ENCODE results near the gene DLK1. TPM values are rescaled to one million over a fixed set of nuclear protein-coding genes. Genes with fewer than 3 reads are reported as not detected.

DLK1 gene
- total RNA-seq, 2 donors from 2014 or later = not detected

DNA sequence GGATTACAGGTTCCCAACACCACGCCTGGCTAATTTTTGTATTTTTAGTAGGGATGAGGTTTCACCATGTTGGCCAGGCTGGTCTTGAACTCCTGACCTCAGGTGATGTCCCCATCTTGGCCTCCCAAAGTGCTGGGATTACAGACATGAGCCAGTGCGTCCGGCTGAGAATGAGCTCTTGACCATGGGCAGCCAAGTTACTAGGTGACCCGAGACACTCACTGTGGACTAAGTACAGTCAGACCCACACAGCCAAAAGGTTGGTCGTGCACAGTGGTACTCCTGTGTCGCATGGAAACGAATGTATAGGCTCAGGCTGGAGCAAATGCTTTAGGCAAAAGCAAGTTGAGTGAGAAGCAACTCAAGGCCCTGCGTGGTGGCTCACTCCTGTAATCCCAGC, 21.0 kb downstream of the DLK1 start:
- intact Hi-C loops (cut with DNase I, micrococcal nuclease) = no loop called here
- ATAC-seq (no peak), DNase-seq (no peak)

DNA sequence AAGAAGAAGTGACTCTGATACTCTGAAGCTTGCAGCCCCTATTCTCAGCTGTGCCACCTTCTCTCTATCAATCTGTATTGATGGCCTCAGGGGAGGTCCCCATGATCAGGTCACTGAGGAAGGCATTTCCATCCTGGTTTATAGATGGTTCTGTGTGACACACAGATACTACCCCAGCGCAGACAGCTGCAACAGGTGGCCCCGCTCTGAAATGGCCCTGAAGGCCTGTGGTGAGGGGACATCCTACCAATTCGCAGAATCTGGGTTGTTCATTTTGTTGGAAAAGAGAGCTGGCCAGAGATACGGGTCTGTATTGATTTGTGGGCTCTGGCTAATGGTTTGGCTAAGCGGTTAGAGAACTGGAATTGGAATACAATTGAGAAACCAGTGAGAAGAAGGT, 21.7 kb downstream of the DLK1 start:
- intact Hi-C loops (cut with DNase I, micrococcal nuclease) = no loop called here
- ATAC-seq (no peak), DNase-seq (no peak)

DNA sequence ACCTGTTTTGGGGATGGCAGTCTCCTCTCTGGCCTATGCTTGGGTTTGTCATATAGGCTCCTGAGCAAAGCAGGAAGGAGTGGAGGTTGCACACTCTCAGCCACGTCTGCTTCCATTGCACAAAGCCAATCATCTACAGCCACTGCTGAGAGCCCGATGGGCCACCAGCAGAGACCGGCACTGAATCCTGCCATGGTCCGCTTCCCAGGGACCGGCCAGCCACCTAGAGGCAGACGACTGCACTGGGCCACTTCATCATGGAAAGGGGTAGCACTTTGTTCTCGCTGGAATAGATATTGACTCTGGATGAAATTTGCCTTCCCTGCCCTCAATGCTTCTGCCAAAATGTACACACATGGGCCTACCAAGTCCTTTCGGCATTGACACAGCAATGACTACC, 22.3 kb downstream of the DLK1 start:
- DNase-seq = no peak
- intact Hi-C loops (cut with DNase I, micrococcal nuclease) = no loop called here
- ATAC-seq = no peak

DNA sequence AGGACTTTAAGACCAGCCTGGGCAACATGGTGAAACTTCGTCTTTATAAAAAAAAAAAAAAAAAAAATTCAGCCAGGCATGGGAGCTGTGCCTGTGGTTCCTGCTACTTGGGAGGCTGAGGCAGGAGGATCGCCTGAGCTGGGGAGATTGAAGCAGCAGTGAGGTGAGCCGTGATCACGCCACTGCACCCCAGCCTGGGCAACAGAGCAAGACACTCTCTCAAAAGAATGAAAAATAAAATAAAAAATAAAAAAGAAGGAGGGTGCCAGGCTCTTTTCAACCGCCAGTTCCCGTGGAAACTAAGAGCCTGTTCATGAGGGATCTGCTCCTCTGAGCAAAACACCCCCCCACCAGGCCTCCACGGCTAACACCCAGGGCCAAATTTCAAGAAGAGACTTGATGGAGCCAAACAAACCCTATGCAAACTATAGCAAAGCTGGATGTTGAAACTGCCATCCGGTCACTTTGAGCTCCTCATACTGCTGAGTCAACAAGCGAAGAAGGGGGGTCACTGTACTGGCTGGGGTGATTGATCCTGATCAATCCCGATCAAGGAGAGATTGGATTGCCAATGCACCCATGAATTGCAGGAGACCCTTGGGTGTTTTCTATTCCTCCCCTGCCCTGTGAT, 23.4 kb downstream of the DLK1 start:
- DNase-seq (no peak), ATAC-seq (no peak)
- intact Hi-C loops (cut with DNase I, micrococcal nuclease) = no loop called here

DNA sequence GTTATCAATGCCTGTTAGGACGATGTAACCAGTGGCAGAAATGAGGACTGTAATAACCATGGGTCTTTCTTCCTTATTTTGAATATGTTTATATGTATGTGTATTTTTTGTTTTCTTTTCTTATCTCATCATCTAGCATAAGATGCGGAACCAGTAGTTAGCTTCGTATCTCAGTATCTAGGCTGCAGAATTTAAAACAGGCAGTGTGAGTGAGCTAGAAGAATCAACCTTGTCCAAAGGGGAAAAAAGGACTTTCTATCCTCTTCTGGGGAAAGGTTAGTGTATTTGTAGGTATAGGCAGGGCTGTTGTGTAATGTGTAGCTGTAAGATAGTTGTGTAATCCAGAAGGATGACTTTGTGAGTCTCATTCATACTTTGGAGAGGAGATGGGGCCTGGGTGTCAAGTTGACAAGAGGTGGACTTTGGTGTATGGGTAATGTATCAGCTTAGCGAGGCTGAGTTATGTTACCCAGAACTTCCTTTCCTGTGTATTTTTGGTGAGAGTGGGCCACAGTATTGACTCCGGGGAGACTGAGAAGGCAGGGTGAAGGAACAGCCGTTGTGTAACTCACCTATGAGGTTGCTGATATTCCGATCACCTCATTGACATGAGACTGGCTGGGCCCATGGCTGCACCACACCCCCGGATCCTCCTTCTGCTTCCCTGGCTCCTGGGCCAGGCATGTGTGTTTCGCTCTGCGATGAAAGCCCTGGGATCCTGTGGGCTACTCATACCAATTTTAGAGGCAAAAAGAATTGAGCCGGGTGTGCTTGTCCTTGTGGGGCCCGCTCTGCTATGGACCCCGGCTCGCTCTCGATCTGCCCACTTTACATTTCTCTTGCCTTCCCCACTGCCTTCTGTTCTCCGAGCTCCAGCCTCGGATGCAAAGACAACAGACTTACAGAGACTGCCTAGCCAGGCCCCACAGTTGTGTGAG, 24.3 kb downstream of the DLK1 start:
- DNase-seq (no peak), ATAC-seq (no peak)
- intact Hi-C loops (cut with DNase I, micrococcal nuclease) = no loop called here

DNA sequence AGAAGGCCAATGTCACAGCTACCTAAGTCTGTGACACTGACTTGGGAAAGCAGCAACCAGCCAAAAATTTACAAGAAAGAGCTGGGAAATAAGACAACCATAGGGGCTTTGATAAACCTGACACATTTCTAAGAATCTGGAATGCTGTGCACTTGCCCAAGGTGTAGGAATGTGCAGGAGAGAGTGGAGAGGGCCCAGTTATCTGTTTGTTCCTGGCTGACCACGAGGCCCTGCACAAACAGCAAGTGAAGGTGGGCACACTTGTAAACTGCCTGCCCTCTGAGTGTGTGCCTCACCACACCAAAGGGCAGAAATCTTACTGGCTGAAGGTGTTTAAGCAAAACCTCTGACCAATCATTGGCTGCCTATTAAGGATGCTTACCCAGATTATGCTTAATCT, 27.3 kb downstream of the DLK1 start:
- intact Hi-C loops (cut with DNase I, micrococcal nuclease) = no loop called here
- ATAC-seq (no peak), DNase-seq (no peak)

DNA sequence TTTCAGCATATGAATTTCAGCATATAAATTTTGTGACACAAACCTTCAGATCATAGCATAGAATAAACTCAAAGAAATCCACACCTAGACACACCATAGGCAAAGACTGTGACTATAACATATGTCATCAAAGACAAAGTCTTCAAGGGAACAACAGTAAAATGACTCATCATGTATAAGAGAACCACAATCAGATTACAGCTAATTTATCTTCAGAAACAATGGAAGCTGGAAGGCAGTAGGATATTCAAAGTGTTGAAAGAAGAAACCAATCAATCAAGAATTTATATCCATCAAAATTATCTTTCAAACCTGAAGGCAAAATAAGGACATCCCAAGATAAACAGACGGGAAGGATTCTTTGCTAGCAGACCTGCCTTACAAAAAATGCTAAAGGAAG, 29.0 kb downstream of the DLK1 start:
- DNase-seq (no peak), ATAC-seq (peak; percentile 48)
- intact Hi-C loops (cut with DNase I, micrococcal nuclease) = no loop called here

DNA sequence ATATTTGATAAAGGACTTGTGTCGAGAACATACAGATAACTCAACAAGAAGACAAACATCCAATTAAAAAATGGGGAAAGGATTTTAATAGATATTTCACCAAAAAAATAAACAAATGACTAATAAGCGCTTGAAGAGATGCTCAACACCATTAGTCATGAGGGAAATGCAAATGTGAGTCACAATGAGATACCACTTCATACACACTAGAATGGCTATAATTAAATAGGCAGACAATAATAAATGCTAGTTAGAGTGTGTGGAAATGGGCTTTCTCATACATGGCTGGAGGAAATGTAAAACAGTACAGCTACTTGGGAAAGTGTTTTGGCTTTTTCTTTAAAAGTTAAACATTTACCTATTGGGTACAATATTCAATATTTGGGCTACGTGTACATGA, 34.8 kb downstream of the DLK1 start:
- ATAC-seq (no peak), DNase-seq (no peak)
- intact Hi-C loops (cut with DNase I, micrococcal nuclease) = no loop called here

DNA sequence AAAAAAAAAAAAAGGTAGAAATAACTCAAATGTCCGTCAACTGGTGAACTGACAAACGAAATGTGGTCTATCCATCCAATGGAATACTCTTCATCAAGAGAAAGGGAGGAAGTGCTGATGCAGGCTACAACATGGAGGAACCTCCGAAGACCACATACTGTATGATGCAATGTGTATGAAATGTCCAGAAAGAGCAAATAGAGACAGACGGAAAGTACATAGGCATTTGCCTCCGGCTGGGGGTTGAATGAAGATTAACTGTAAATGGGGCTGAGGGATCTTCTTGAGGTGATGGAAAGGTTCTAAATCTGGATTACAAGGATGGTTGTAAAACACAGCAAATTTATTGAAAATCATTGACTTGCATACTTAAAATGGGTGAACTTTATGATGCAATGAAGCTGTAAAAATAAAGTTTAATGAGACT, 35.4 kb downstream of the DLK1 start:
- no peak for ATAC-seq
- intact Hi-C loops (cut with DNase I, micrococcal nuclease) = no loop called here

DNA sequence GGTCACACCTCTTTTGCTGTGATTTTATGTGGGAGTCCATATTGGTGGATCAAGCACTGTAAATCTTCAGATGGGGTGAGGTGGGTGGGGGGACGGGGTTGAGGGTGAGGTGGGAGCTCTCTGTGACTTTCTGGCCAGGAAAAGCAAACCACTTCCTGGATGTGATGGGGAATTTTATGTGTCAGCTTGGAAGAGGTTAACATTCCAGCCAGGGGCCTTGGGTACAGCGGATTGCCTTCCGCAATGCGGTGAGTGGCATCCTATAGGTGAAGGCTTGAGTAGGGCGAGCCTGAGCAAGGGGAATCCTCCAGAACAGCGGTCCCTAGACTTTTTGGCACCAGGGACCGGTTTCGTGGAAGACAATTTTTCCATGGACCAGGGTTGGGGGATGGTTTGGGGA, 36.2 kb downstream of the DLK1 start:
- ATAC-seq = no peak
- intact Hi-C loops (cut with DNase I, micrococcal nuclease) = no loop called here
- DNase-seq = no peak

More for the DNA sequence above, 35.4 kb downstream of the DLK1 start:
- DNase-seq = no peak

DNA sequence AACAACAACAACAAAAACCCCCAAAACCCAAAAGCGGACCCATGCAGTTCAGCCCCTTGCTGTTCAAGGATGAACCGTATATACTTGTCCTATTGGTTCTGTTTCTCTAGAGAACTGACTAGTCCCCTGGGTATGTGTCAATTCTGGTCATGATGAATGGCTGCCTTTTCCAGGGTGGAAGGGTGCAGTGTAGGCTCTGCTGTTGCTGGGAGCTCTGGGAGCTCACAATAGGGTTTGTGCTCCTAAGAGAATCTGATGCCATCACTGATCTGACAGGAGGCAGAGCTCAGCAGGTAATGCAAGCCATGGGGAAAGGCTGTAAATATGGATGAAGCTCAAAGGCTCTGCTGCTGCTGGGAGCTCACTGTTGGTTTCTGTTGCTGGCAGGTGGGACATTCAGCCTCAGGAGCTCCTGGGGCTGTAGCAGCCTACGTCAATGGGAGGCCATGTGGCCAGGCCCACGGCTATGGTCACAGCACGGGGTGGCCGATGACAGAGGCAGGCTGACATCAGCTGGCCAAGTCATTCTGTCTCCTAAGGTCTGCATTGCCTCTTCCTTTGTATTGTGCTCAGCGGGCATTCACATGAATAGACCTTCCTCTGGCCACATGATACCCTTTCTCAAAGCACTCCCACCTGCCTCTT, 37.9 kb downstream of the DLK1 start:
- DNase-seq = no peak
- intact Hi-C loops (cut with DNase I, micrococcal nuclease) = no loop called here
- ATAC-seq = no peak

DNA sequence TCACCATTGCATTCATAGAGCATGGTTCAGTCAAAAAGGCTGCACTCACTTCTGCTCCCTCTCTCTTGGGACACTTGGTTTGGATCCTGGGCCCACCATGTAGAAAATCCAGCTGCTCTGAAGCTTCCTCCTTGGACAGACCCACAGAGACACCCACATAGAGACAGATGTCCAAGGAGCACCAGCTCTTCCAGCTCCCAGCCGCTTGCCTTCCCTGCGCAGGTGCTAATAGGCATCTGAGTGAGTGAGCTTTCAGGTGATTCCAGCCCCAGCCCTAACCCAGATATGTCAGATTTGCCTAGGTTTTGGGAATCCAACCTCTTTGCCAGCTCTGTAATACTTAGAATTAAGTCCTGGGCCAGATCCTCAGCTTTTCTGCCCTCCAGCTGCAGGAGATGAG, 38.6 kb downstream of the DLK1 start:
- intact Hi-C loops (cut with DNase I, micrococcal nuclease) = no loop called here
- no peak for ATAC-seq
- DNase-seq = no peak

DNA sequence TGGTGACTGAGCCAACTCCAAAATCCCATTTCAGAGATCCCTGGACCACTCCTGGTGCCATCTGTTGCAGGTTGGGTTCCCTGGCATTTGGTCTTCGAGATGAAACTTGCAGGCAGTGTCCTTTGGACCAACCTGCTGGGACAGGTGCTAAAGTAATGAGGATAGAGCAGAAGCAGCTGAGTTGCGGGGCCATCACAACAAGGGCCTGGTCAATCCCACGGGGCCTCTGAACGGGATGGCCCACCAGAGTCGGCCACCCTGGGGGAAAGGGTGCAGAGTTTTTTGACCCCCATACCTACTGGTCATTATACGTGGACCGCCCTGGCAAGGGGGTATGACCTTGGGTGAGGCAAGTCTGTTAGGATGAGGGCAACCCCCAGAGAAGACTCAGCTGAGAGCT, 39.3 kb downstream of the DLK1 start:
- ATAC-seq (no peak), DNase-seq (no peak)
- intact Hi-C loops (cut with DNase I, micrococcal nuclease) = no loop called here

DNA sequence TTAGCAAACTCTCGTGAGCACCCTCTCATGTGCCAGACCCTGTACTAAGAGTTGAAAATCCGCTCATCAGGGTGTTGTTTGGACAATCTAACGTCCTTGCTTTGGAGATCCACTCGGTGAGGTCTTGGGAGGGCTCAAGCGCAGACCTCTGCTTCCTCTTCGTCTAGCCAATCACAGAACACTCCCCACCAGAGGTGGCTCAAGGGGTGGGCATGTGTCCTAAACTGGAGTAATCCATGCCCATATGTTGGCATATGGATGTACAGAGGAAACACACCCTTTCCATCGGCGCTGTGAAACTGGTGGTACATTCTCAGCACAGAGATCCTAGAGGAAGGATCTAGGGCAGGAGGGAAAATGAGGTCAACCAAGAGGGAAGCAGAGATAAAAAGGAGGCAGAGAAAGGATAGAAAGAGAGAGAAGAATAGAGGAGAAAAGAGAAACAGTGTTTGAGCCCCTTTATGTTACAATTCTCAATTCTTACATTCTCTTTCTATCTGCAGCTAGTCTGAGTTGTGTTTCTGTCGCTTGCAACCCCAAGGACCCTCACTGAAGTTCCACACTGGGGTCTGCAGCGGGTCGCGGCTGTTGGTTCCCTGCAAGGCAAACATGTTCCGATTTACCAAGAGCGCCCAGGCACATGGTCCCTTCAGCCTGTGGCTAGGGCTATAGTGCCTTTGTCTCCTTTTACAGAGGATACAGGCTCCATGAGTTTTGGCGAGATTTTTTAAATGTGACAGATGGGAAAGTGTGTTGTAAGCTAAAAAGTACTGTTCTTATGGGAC, 40.5 kb downstream of the DLK1 start:
- intact Hi-C loops (cut with DNase I, micrococcal nuclease) = no loop called here
- DNase-seq = no peak
- no peak for ATAC-seq

DNA sequence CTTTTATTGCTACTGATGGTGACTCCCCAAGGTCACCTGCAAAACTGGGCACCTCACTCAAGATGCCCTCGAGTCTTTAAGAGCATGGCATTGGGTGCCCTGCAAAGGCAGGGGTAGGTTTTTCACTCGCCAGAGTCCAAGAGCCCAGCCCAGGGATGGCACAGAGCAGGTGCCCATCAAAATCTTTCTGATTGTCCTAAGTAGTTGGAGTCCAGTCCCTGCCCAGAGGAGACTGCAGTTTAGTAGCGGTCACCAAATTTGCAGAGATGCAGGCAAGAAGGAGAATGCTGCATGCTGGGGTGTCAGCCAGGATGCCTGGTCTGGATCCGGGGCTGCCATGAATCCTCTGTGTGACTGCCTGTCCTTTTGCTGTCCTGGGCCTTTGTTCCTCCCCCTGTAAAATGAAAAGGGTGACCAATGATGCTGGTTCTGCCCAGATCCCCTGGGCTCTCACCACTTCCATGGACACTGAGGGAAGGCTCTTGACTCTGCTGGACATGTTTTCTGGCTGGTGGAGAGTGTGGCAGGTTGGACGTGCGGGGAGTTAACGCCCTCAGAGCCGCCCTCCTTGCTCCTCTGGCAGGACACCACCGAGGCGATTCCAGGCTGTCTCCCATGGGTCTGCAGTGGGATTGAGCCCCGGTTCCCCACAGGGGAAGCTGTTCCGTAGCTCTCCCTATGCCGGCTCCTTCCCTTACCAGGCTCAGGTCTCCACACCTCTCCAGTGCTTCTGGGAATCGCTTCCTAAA, 41.3 kb downstream of the DLK1 start:
- DNase-seq (no peak), ATAC-seq (no peak)
- intact Hi-C loops (cut with DNase I, micrococcal nuclease) = no loop called here

DNA sequence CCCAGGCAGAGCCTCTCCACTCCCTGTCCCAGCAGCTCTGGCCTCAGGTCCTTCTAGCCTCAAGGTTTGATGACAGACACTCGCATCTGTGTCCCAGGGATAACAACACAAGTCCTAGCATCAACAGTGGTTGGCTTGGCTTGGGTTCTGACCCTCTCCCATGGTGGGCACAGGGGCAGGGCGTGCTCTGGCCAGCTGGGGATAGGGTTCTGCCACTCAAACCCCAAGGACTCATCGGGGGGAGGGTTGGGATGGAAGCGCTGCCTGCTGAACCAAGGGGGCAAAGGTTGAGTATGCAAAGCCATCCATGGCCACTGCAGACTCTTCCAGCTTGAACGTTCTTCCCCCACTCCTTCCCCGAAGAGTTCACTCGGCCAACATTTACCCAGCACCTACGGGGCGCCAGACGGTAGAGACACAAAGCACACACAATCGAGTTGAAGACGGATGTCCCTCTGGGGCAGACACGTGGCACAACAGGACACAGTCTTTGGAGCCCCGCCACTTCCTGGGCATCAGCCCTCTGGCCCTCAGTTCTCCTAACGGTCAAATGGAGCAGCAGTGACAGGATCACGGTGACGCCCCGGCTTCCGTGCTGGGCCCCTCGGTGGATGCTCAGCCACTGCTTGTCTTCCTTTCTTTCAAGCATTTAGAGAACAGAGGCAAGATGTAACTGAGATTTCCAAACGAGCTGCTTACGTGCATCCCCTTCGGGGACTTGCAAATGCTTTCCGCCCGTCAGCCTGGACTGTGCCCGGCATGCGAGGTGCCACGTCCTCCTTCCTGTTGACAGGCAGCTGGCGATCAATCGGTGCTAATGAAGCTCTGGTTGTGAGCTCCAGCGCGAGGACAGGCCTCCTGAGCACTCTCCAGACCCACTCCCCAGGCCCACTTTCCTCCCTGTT, 42.6 kb downstream of the DLK1 start:
- peak in 1 of 2 donors; percentile 17 for DNase-seq
- ATAC-seq = no peak
- intact Hi-C loops (cut with DNase I, micrococcal nuclease) = no loop called here

DNA sequence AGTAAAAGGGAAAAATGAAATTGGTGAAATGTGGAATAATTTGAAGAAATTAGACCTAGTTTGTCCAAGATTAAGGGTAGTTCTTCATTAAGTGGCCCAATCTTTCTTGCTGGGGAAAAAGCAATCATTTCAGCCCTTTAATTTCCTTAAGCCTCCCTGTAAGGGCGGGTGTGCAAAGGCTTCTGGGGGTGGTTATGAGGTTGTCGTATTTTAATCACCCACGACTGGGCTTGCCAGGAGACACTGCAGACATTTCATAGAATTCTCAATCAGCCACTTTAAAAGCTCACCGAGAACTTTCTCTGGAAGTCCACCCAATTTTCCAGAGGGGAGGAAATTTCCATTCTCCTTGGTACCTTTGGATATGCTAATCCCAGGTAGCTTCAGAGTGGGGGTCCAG, 43.4 kb downstream of the DLK1 start:
- no peak for ATAC-seq
- DNase-seq = no peak

More for the DNA sequence above, 43.4 kb downstream of the DLK1 start:
- intact Hi-C loops (cut with DNase I, micrococcal nuclease) = no loop called here

Data from left colon (tissue), 2 donors.